NCI-H526 (cell line): Measurements from ENCODE around the gene FBXL17.

Experiments used
- DNase-seq, 2 experiments: peaks; one replicate each; lab custom pipeline; 2025; lab: John Stamatoyannopoulos, UW

Gene FBXL17

DNA sequence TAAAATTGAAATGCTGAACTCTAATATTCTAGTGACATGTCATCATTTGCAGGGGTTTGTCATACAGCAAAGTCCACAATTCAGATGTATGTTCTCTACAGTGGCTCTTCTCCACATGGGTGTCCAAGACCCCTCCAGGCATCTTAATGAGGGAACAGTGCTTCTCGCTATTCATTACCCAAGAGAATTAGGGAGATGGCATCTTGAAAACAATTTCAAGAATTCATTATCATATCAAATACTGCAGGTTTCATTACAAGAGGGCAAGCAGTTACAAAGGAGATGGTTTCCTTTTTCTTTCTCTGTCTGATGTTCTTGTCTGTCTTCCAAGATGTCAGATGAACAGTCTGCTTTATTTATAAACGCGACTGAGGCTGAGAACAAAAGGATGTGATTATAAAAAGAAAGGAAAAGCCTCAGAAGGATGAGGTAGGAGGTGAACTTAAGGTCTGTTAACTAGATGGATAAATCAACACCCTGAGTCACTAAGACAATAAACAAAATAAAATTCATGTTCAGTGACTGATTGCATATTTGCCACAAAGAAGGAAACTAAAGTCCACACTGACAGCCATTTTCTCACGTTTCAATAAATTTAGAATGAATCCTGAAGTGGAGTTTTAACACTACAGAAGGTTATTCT lies 384.4 kb downstream of the FBXL17 start:
- no peak for DNase-seq

DNA sequence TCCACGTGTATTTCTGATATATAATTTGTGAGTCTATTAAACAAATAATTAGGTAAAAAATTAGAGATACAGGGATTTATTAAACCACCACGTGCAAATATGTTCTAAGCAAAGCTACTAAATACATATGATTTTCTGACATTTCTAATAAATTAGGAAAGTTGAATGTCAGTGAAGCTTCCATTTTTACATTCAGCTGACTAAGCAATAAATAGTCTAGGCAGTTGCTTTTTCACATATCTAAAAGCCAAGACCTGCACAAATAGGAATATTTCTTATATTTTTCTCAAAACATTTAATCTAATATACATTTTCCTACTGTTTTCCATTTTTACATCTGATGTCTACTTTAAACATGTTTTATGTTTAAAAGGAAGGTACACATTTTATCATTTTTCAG lies 388.6 kb downstream of the FBXL17 start:
- DNase-seq: no peak

DNA sequence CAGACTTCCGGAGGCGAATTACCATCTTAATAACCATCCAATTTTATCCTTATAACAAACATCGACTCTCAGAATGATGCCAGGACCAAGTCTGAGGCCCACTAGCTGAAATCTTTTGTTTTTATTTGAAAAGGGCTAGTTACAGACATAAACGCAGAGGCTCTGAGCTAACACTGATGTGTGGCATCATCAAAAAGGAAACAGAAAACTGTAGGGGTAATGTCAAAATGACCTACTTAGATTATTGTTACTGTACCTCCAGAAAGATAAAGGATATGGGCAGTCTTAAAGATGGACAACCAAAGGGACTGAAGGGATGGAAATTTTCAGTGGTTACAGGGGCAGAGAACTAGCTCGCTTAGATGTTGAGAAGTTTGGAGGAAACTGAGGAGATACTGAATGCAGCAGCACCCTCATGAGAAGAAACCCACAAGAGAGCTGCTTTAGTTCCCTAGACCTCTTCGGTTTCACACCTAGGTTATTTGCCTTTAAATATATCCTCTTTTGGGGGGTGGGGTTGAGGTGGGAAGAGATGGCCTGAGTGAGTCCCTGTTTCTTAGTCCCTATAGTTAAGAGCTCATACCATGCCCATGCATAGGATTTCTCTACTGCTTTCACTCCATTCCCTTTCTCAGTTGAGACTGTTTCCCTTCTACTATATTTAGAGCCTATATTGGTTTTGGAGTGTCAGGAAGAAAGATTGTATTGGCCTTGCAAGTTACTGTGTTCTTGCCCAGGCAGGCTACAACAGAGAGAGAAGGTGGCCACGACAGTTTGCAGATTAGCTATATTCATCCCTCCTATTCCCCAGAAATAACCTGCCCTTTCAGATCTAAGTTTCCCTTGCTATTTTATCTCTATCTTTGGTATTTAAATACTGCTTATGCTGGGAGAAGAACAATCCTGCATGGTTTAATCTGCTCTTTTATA lies 390.8 kb downstream of the FBXL17 start:
- DNase-seq: no peak

DNA sequence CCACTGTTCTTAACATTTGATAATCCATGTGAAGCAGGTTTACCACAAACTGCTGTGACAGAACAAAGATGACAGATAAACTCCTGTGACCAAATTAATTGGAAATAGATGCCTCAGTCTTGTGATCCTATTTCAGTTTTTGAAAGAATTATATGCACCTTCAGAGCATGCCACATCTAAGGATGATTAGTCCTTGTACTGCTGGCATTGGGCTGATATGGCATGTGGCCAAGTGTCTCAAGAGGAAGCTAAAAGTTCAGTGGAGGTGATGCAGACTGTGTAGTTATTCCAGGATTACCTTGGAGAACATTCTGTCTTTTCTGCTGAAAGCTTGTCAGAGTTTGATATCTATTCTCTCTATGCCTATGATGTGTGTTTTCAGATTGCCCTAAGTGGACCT lies 396.8 kb downstream of the FBXL17 start:
- no peak for DNase-seq

DNA sequence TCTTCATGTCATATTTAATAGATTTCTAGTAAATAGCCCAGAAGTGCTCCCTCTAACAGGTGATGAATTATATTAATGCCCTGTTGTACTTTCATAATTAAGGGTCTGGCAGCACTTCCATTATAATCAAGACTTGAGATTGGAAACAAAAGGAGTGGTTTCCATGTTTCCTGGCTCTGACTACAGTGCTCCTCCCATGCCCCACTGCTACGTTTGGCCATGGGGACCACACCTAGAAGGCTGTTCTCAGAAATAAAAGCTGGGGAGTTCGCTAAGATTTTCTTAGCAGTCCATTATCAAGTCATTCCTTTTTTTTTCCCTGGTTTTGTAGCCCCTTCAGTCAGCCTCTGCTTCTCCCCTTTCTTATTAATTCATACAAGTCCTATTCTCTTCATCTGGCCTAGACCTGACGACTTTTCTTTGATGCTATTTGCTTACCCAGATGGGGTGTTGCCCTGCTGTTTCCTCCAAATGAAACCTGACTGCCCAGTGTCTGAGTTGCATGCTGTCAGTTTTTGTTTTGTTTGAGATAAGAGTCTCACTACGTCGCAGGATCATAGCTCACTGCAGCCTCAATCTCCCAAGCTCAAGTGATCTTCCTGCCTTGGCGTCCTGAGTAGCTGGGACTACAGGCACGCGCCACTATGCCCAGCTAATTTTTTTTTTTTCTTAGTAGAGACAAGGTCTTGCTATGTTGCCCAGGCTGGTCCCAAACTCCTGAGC lies 399.0 kb downstream of the FBXL17 start:
- no peak for DNase-seq

DNA sequence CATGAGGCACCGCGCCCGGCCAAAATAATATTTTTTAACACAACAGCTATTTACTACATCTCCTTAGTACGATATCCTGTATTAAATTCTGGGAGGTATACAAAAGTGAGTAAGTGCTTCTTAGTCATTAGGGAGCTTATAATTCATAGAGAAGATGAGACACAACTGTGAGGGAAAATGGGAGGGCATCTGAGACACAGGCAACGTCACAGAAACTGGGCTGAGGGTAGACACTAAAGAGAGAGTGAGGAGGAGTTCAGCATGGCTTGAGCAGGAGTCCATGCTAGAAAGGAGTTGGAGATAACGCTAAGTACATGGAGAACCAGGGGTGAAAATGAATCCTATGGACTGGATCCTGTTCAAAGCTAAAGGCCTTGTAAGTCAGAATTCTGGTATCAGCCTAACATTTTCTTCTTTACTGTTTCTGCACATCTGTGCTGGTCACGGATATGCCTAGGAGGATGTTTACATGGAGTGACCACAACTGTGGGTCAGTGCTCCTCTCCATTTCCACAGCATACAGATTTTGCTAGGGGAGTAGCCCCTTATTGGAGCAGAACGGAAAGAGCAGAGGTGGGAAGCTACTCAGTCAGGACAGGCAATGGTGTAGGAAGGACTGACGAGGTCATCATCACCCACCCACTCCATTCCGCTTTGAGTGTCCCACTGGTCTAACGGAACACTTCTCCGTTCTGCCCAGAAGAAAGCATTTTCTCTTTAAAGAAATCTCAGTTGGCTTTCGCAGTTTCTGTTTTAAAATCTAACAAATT lies 400.8 kb downstream of the FBXL17 start:
- no peak for DNase-seq

DNA sequence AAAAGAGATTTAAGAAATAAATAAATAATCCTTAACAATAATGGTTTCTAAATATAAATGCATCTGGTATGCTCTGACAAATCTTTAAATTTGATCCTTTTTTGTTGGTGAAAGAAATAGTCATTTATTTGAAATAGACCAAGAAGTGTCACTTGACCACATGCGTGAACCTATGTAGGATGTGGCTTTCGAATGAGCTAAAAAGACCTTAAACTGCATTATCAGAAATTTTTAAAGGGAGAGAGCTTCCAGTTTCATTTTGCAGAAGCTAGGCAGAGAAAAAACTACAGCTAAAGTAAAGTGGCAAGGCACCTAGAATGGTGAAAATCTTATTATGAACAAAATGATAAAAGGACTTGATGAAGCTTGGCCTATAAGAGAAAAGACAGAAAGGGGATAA lies 402.0 kb downstream of the FBXL17 start:
- DNase-seq: no peak

DNA sequence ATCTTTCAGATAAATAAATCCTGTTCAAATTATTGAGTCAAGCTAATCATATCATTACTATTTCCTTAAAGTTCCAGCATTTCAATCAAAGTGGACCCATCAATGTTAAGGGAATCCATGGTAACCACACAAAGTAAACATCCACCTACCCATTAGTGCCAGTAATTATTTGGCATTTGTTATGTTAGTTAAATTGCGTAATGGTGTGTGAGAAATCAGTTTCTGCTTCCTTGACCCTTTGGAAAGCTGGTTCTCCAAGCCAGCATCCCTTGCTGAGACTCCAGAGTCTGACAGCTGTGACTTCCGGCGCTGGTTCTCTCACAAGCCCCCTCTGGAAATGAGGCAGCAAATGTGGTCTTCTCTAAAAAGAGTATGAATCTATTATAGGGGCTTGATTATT lies 402.6 kb downstream of the FBXL17 start:
- no peak for DNase-seq

DNA sequence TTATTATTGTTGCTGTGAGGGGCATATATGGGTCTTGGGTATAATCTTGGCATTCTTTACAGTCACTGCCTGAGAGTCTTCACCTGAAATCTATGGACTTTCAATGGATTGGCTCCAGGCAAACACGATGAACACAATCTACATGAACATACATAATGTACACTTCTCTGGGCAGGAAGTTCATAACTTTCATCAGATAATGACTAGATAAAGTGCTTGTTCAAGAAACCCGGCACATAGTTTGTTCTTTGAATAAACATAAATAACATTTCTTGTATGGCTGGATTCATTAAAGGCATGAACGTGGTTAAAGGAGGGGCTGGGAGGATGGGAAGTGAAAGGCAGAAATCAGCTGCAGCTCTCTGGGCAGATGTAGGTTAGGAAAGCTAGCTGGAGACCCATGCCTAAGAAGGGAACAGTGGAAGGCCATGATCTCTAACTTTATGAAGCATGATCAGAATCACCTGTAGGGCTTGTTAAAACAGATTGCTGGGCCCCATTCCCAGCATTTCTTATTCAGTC lies 404.3 kb downstream of the FBXL17 start:
- no peak for DNase-seq

DNA sequence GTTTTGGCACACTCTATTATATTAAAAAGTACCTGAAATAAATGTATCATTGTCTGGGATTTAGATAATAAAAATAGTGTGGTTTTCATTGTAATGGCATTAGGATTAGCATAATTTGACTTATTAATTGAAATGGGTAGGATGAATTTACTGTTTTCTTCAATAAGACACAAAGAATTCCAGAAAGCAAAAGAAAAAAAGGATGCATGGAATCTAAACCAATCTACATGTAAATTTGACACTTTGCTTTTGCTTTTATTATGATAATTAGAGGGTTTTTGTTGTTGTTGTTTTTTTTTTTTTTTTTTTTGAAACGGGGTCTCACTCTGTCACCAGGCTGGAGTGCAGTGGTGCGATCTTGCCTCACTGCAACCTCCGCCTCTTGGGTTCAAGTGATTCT lies 406.3 kb downstream of the FBXL17 start:
- no peak for DNase-seq

DNA sequence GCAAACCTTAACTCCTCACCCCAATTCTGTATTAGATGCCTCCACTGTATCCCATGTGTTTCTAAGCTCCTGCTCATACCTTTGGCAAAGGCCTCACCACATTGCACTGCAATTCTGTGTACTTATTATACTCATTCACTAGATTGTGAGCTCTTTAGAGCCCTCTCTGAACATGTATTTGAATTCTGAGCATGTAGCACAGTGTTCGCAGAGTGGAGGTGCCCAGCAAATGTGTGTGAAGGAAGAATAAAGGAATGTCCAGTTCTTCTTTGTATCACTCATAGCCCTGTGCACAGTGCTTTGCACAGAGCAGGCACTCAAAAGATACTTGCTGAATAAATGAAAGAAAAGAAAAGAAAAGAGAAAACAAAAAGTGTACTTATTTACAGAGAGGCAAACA lies 410.1 kb downstream of the FBXL17 start:
- DNase-seq: no peak

DNA sequence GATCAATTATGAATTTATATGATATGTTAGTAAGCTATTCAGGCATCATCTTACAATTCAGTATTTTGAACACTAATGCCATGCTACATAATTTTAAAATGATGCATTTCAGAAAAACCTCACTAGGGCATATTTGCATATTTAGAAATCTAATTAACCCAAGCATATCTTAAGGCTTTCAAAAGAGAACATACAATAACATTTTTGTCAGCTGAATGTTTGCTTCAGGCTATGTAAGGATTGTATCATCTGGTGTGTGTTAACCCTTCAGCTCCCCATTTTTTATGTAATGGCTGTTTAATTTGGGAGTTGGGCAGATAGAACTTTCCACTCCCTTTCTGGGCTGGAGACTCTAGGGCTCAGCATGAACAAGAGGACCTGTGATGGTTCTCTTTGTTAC lies 412.1 kb downstream of the FBXL17 start:
- DNase-seq: peak in 1 of 2 experiments; percentile 24

DNA sequence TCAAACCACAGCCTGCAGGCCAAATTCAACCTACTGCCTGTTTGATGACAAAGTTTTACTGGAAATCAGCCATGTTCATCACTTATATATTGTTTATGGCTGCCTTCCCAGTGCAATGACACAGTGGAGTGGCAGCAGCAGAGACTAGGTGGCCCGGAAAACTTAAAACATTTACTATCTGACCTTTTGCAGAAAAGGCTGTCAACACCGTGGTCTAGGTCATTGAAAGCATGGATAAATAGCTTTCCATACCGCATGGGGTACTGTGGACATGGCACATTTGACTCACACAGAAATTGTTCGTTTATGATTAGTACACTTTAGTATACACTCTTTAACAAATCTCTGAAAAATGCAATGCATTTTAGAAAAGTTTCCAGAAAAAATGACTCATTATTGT lies 412.9 kb downstream of the FBXL17 start:
- no peak for DNase-seq

DNA sequence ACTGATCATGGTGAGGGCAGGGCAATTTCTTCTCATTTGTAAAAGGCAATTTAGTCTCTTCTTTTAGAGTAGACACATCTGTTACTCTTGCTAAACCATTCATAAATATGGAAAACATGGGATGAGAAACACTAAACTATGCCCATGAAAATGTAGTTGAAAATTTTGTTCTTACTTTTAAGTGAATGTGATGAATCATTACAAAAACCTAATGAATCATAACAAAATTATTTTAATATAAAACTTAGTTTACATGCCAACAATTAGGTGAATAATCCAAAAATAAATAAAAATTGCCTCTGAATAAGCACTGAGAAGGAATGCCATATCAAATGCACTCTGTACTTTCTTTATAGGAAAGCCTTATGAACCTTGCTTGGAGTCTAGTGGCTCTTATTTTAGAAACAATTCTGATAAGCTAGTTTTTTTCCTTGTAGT lies 413.5 kb downstream of the FBXL17 start:
- no peak for DNase-seq

DNA sequence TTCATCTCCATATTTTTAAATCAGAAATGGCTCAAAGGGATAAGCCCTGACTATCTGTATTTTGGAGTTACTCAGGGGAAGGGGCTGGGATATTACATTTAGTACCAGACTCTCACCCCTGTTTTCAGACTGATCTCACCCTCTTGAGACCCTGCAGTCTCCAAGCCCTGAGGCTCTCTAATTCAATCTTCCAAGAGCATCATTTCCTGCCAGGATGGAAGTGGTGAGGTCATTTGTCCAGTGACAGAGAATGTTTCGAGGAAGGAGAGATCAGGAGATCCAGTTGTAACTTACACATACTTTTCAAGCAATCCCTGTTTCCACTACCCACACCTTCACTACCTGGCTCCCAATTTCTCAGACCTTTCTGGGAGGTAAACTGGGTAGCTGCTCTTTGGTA lies 415.7 kb downstream of the FBXL17 start:
- DNase-seq: no peak

DNA sequence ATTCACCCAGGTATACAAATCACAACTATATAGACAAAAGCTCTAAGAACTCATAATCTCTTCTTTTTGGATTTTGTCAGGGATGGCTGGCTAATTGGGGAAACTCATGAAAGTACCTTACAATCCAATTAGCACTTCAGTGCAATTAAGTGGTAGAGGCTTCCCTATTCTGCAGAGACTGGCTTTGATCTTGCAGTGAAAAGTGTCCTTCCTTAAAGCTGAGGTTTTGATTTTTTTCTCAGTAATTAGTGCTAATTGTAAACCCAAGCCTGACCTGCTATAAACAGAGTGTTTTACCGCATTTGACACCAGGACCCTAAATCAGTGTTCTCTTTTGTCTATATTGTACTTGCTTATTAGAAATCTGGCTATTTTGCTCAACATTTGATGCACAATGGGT lies 417.2 kb downstream of the FBXL17 start:
- DNase-seq: no peak

DNA sequence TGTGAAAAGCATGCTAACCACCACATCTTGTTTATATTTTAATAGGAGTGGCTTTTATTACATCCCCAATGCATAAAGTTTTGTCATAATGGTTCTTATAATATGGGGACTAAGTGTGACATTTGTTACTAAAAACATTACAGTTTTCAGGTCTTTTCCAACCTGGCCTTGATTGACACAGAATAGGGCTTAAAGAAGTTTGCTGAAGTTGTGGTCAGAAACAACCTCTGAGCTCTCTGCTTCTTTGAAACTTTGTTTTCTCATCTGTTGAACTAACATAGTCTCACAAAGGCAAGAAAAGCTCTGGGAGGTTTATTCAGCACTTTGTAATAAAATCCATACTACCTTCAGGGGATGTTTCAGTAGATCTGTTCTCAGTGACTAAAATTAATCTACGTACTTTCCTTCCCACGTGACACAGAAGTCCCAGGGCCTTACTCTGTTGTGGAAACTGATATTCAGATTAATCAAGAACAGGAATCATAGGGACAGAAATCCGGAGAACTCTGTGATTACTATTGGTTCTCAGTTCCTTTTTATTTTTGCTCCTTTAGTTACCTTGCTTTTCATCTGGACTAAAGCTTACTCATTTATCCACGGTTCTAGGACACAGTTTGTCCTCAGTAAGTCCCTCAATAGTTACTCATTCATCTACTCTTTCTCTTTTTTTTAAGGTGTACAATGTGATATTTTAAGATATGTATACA lies 422.2 kb downstream of the FBXL17 start:
- no peak for DNase-seq

DNA sequence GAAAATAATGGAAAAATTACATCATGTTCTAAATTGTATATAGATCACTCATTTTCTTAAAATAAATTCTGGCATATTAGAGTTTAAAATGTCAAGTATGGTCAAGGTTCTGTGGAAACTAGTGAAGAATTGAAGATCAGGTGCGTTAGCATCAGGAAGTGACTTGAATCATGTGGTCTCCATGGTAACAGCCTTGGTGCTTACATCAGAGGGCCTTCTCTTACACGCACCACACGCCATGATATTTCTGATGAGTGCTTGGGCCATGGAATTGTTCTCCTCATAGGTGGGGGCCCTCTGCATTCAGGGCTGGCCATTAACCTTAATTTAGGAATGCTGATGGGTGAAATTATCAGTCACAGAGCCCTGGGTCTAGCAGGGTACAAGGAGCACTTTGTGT lies 423.0 kb downstream of the FBXL17 start:
- DNase-seq: no peak

DNA sequence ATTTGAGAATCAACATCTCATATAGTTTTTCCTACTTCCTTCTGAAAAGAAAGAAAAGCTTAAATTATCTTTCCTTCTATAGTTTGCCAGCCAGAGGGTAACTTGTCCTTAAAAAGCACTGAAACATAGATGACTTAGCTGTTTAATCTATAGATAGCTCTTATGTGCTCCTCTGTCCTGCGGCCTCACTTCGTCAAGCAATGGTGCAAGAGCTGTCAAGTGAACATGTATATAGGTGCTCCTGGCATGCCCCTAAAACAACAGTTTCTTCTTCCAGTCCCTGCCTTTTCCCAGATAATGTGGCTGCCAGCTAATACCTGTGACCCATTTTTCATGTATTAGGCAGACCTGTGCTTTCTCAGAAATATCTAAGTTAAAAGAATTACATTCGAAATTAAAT lies 423.5 kb downstream of the FBXL17 start:
- no peak for DNase-seq

DNA sequence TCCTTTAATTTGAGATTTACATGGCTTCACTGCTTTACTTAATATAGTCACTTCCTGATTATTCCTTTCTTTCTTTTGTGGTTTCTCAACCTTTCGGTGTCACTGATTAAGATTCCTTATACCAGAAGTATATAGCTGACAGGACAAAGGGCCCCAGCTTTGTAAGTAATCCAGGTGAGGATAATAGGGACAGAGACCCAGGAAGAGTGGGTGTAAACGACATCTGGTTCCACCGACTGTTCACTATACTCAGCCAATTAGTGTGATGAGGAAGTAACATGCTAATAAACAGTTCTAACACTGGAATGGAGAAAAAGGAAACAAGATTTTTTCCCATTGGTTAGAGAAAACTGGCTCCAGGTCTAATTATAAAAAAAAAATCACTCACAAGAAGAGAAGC lies 424.8 kb downstream of the FBXL17 start:
- no peak for DNase-seq

DNA sequence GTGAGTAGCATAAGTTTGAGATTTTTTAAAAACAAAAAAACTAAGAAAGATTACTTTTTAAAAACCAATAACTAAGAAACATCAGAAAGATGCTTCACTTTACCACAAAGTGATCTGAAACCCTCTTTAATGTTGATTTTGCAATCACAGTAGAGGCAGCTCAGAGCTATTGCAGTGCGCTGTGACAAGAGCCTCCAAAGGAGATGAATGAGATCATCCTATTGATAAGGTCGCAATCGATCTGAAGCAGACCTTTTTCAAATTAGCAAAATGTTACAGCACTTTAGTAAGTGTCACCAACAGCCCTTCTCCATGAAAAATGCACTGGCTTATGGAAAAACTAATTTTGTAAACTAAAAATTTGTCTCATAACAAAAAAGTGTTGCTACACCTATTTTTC lies 426.6 kb downstream of the FBXL17 start:
- DNase-seq: no peak
